GM23248 (cell line): ENCODE results near the gene ITGB6. TPM values are rescaled to one million over a fixed set of nuclear protein-coding genes. Genes with fewer than 3 reads are reported as not detected.

ENCODE experiments used
- DNase-seq: peaks from one replicate; pipeline ENCODE4 v3.0.0-alpha.2; 2015
- H2AFZ ChIP-seq: fragments of 200-600 bp; sonication (generic); 2 replicates; pipeline ENCODE4 v1.6.1; 2016; ENCODE audit warnings: antibody characterized with exemption
- H3F3A ChIP-seq: fragments of 200-600 bp; sonication (generic); 2 replicates; pipeline ENCODE4 v1.6.1; 2016; ENCODE audit warnings: mild to moderate bottlenecking, antibody characterized with exemption, mixed run types; ENCODE audit not compliant: insufficient read depth
- H3K27ac ChIP-seq: fragments of 200-600 bp; sonication (generic); 2 replicates; pipeline ENCODE4 v1.5.1; 2016; ENCODE audit warnings: mild to moderate bottlenecking
- H3K27me3 ChIP-seq: fragments of 200-600 bp; sonication (generic); replicated peaks from 2 replicates; pipeline ENCODE4 v1.6.1; 2016; ENCODE audit warnings: mild to moderate bottlenecking; ENCODE audit not compliant: insufficient read depth
- H3K36me3 ChIP-seq: fragments of 200-600 bp; sonication (generic); 2 replicates; pipeline ENCODE4 v1.6.1; 2016; ENCODE audit warnings: low read depth, mild to moderate bottlenecking
- H3K4me1 ChIP-seq: fragments of 200-600 bp; sonication (generic); 2 replicates; pipeline ENCODE4 v1.6.1; 2016; ENCODE audit warnings: mild to moderate bottlenecking; ENCODE audit not compliant: insufficient read depth
- H3K4me2 ChIP-seq: fragments of 200-600 bp; sonication (generic); one replicate; pipeline ENCODE4 v1.6.1; 2016; ENCODE audit warnings: mild to moderate bottlenecking; ENCODE audit not compliant: unreplicated experiment
- H3K4me3 ChIP-seq: fragments of 200-600 bp; sonication (generic); 2 replicates; pipeline ENCODE4 v1.5.1; 2016; ENCODE audit warnings: mild to moderate bottlenecking
- H3K79me2 ChIP-seq: fragments of 200-600 bp; sonication (generic); 2 replicates; pipeline ENCODE4 v1.6.1; 2016; ENCODE audit warnings: mild to moderate bottlenecking; ENCODE audit not compliant: insufficient read depth
- H3K9ac ChIP-seq: fragments of 200-600 bp; sonication (generic); 2 replicates; pipeline ENCODE4 v1.6.1; 2016; ENCODE audit warnings: mild to moderate bottlenecking
- H3K9me2 ChIP-seq: fragments of 200-600 bp; sonication (generic); 2 replicates; pipeline ENCODE4 v1.6.1; 2016; ENCODE audit warnings: mixed run types, mild to moderate bottlenecking, moderate library complexity; ENCODE audit not compliant: insufficient read depth
- H3K9me3 ChIP-seq: fragments of 200-600 bp; sonication (generic); one replicate; pipeline ENCODE4 v1.6.1; 2017; ENCODE audit warnings: low read depth
- H4K20me1 ChIP-seq: fragments of 200-600 bp; sonication (generic); 2 replicates; pipeline ENCODE4 v1.6.0; 2016; ENCODE audit not compliant: insufficient read depth
- EZH2 ChIP-seq: fragments of 200-600 bp; sonication (generic); IDR thresholded peaks from 2 replicates; pipeline ENCODE4 v1.6.1; 2018; ENCODE audit warnings: antibody characterized with exemption, mild to moderate bottlenecking; ENCODE audit not compliant: insufficient read depth, poor library complexity, severe bottlenecking
- EZH2phosphoT487 ChIP-seq: fragments of 200-600 bp; sonication (generic); IDR thresholded peaks from 2 replicates; pipeline ENCODE4 v1.6.1; 2018; ENCODE audit warnings: antibody characterized with exemption, moderate library complexity, mild to moderate bottlenecking, low read depth; ENCODE audit not compliant: insufficient read depth
- WGBS, 2 experiments: methylation state at CpG; one replicate each; pipeline ENCODE4 v1.1.6; 2015 to 2017; ENCODE audit warnings: low lambda C conversion rate in 2 of 2, low coverage in 1 of 2; ENCODE audit errors: missing lambda C conversion rate in 2 of 2; 5-methylcytosine and 5-hydroxymethylcytosine counted together
- in situ Hi-C: fragments of 300-500 bp; cut with MboI; formaldehyde crosslinking; loops from 2 replicates; pipeline ENCODE4 v1.15.0; 2020
- polyA plus RNA-seq: library from polyadenylated mRNA; unstranded; fragments of >200 nt; fragmentation: Nextera tagmentation; extraction: Ambion mirVana; gene quantifications from 2 replicates; pipeline ENCODE4 v1.2.1, GENCODE V29; 2016
- total RNA-seq: library from RNA; depleted of rRNA; stranded (reverse); fragments of >200 nt; shearing (Covaris generic); gene quantifications from 2 replicates; pipeline ENCODE4 v1.2.3, GENCODE V29; 2014

ITGB6 gene
- total and polyA plus RNA-seq, 2 experiments from 2014 or later: 0.05 TPM; not detected in 1

GRCh38 chr2:160077912-160078810, 121.9 kb downstream of the ITGB6 start:
- 67 to 69% methylated on average over 4 of the region's 4 CpGs for WGBS, 2 experiments
- Histone ChIP-seq H3F3A (peaks cover 10% of the 10 kb centered on the region; the same call in 1 of the 2 replicates), H3K9me2 (no peaks in the 10 kb centered on the region), H3K4me2 (no peak overlapping the region), H3K27me3 (no peaks in the 10 kb centered on the region), H4K20me1 (no peaks in the 10 kb centered on the region), H3K79me2 (no peaks in the 10 kb centered on the region), H3K4me3 (no peak overlapping the region), H3K36me3 (no peaks in the 10 kb centered on the region), H3K27ac (no peak overlapping the region), H3K9ac (no peak overlapping the region), H3K9me3 (no peaks in the 10 kb centered on the region), H2AFZ (no peak overlapping the region), H3K4me1 (peaks cover 6% of the 10 kb centered on the region)
- DNase-seq: no peak
- in situ Hi-C loops: no loop called here
- TF ChIP-seq EZH2phosphoT487 (no peak), EZH2 (no peak)

GRCh38 chr2:160076914-160077313, 123.2 kb downstream of the ITGB6 start:
- H3K4me2 ChIP-seq: no peak overlapping the region
- in situ Hi-C loops: no loop called here
- no peak overlapping the region for H3K9ac ChIP-seq
- DNase-seq: no peak
- no peaks in the 10 kb centered on the region for H3K79me2 ChIP-seq
- H3K4me1 ChIP-seq: peaks cover 6% of the 10 kb centered on the region
- no peaks in the 10 kb centered on the region for H3K9me2 ChIP-seq
- no peak for TF ChIP-seq EZH2phosphoT487
- no peak for TF ChIP-seq EZH2
- no peaks in the 10 kb centered on the region for H4K20me1 ChIP-seq
- H3K36me3 ChIP-seq: no peaks in the 10 kb centered on the region
- no peak overlapping the region for H3K27ac ChIP-seq
- H2AFZ ChIP-seq: no peak overlapping the region
- no peak overlapping the region for H3K4me3 ChIP-seq
- H3K9me3 ChIP-seq: no peaks in the 10 kb centered on the region
- peaks cover 10% of the 10 kb centered on the region; the same call in 1 of the 2 replicates for H3F3A ChIP-seq
- H3K27me3 ChIP-seq: no peaks in the 10 kb centered on the region
- 82 to 94% methylated on average over 4 of the region's 4 CpGs for WGBS, 2 experiments

- WGBS, 2 experiments: 100% methylated on average over 2 of the region's 2 CpGs
- in situ Hi-C loops: no loop called here
- no peak overlapping the region for H2AFZ ChIP-seq
Measured at GRCh38 chr2:160076241-160076640, 123.8 kb downstream of the ITGB6 start.

GRCh38 chr2:160075171-160075570, 124.9 kb downstream of the ITGB6 start:
- Histone ChIP-seq H3K4me3 (no peak overlapping the region), H3K36me3 (no peaks in the 10 kb centered on the region), H3K4me1 (peaks cover 6% of the 10 kb centered on the region), H3K79me2 (no peaks in the 10 kb centered on the region), H4K20me1 (no peaks in the 10 kb centered on the region), H3K27me3 (no peaks in the 10 kb centered on the region), H3K4me2 (peak overlapping the region; percentile 39), H3K9me2 (no peaks in the 10 kb centered on the region), H3K9me3 (no peaks in the 10 kb centered on the region), H3F3A (peaks cover 10% of the 10 kb centered on the region; the same call in 1 of the 2 replicates), H2AFZ (no peak overlapping the region), H3K9ac (no peak overlapping the region), H3K27ac (peak overlapping the region; percentile 4)
- WGBS, 2 experiments: 0 to 1% methylated on average over 5 of the region's 5 CpGs
- TF ChIP-seq EZH2 (no peak), EZH2phosphoT487 (no peak)
- peak; percentile 98 for DNase-seq
- in situ Hi-C loops: no loop called here

More at GRCh38 chr2:160076241-160076640, 123.8 kb downstream of the ITGB6 start:
- peaks cover 10% of the 10 kb centered on the region; the same call in 1 of the 2 replicates for H3F3A ChIP-seq
- no peak overlapping the region for H3K9ac ChIP-seq
- no peak overlapping the region for H3K4me3 ChIP-seq
- H3K27ac ChIP-seq: no peak overlapping the region
- H3K36me3 ChIP-seq: no peaks in the 10 kb centered on the region
- H4K20me1 ChIP-seq: no peaks in the 10 kb centered on the region
- H3K4me1 ChIP-seq: peaks cover 6% of the 10 kb centered on the region
- H3K79me2 ChIP-seq: no peaks in the 10 kb centered on the region
- H3K27me3 ChIP-seq: no peaks in the 10 kb centered on the region
- DNase-seq: no peak
- no peaks in the 10 kb centered on the region for H3K9me2 ChIP-seq
- H3K4me2 ChIP-seq: no peak overlapping the region
- H3K9me3 ChIP-seq: no peaks in the 10 kb centered on the region
- TF ChIP-seq EZH2 (no peak), EZH2phosphoT487 (no peak)
